Embryonic facial prominence (tissue), 1 donor: ENCODE data around the gene ATOH8.
A peak's percentile ranks its signal among the peaks of the same experiment; 100 is the strongest.
"Not testable (repeated sequence)": the region's sequence is repeated elsewhere in the genome, so short reads cannot be mapped to it uniquely, and the experiment has no call there.

Experiments used
- DNase-seq: peaks from one replicate; pipeline ENCODE4 v3.0.0-alpha.2; 2016; ENCODE audit errors: extremely low spot score

Gene ATOH8, protein sequence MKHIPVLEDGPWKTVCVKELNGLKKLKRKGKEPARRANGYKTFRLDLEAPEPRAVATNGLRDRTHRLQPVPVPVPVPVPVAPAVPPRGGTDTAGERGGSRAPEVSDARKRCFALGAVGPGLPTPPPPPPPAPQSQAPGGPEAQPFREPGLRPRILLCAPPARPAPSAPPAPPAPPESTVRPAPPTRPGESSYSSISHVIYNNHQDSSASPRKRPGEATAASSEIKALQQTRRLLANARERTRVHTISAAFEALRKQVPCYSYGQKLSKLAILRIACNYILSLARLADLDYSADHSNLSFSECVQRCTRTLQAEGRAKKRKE

GRCh38 chr2:85753525-85754312 lies at the start of gene ATOH8:
TSS of gene ATOH8 (plus strand) at chr2:85753991. CDS start at chr2:85754190, 199 bp downstream.
- DNase-seq = no peak

GRCh38 chr2:85704038-85704437 lies 49.8 kb upstream of the ATOH8 start:
- DNase-seq = no peak

DNA sequence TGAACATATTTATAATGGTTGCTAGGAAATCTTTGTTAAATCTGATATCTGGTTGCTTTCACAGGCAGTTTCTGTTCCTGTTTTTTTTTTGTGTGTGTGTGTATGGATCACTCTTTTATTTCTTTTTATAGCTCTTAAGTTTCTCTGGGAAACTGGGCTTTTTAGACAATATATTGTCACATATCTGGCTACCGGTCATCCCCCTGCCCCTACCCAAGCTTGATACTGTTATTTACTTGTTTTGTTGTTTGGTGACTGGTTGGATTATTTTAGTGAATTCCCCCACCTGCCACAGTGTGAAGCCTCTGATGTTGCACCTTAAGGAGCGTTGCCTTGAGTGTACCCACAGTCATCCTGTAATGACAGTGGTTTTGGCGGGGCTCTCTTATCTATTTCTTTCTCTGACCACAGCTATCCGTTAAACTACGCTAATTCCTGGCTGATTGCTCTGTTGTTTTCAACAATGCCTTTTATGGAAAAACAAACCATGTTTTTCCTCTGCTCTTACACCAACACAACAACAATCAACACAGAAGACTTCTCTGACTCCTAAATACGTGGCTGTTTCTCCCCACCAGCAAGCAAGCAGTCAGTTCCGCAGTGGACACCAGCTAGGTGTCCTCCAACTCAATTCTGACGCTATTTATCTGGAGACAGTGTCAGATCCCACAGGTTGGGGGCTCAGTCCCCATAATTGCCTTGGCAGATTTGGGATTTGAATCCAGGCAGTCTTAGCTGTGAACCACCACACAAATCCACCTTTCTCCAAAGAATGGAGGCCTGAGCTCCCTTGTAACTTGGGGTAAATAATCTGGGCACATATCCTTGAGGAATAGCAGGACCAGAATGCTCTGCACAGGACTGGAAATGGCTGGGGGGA lies 48.8 kb upstream of the ATOH8 start:
- DNase-seq = no peak

- no peak for DNase-seq
These were observed 48.1 kb upstream of the ATOH8 start for GRCh38 chr2:85705680-85706039.

DNA sequence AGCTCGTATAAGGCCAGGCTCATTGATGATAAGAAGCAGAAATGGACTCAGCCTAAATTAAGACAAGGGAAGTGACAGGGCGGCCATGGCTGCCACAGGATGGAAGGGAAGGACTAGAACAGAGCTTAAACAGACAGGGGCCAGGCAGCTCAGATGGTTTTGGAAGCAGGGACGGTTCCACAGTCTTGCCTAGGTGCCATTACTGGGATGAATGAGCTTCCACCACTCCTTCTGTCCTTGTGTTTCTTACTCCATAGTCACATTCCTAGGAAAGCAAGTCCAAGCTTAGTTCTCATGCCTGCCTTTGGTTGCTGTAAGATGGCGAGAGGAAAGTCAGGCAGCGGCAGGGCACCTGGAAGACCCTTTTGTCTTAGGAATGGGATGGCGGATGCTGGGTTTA lies 47.7 kb upstream of the ATOH8 start:
- no peak for DNase-seq

GRCh38 chr2:85706599-85707296 lies 47.0 kb upstream of the ATOH8 start:
- DNase-seq = no peak

GRCh38 chr2:85707304-85707703 lies 46.5 kb upstream of the ATOH8 start:
- peak; percentile 49 for DNase-seq

- DNase-seq = no peak
These were observed 45.1 kb upstream of the ATOH8 start for GRCh38 chr2:85708641-85709040.

DNA sequence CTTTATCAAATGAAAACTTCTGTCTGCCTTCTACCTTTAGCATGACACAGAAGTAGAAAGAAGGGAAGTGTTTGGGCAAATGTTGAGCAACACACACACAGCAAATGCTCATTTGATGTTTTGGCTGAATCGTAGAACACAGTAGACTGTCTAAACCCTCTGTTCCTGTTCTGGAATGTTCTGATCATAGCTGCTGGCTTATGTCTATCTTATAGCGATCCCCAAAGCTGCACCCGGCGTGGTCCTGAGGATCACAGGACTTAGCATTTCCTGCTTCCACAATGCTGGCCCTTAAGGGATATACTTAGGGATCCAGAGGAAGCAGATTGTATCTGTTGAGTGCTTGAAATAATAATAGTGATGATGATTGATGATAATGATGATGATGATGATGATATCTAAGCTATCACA lies 44.4 kb upstream of the ATOH8 start:
- no peak for DNase-seq

GRCh38 chr2:85710687-85711577 lies 42.9 kb upstream of the ATOH8 start:
- DNase-seq = no peak

DNA sequence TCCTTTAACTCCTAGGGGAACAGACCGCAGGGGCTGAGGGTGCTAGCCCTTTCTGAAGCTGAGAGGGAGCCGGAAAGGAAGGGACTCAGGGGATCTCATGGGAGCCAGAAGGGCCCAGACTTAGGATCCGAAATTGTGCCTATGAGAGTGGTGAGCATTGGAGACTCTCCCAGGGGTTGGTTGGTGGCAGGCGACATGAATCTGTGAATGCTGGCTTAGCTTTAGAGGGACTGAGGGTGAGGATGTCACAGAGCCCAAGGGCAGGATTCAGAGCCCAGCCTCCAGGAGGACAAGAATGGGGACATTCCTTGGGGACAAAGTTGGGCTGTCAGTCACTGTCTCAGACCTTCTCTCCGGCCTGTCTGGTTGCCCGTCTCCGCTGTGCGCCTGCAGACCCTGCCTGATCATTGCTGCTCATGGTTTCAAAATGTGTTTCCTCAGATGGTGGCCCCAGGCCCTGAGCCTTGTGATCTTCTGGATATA lies 42.2 kb upstream of the ATOH8 start:
- no peak for DNase-seq

DNA sequence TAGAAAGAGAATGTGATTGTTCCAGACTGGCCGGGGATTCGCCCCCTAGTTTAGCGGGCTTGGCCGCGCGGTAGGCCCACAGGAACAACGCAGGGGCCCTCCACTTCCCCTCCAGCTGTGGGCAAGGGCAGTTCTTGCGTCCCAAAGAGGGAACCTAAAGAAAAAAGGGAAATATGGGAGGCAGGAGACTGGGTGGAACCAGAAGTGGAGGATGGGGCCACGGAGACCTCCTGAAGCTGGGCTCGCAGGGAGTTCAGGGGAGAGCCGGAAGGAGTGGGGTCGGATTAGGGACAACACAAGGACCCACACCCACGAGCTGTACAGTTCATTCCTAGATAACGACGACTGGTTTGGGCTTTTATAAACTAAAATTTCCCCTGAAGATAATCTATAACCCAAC lies 41.5 kb upstream of the ATOH8 start:
- DNase-seq = no peak

GRCh38 chr2:85712849-85713612 lies 40.8 kb upstream of the ATOH8 start:
- DNase-seq = no peak

DNA sequence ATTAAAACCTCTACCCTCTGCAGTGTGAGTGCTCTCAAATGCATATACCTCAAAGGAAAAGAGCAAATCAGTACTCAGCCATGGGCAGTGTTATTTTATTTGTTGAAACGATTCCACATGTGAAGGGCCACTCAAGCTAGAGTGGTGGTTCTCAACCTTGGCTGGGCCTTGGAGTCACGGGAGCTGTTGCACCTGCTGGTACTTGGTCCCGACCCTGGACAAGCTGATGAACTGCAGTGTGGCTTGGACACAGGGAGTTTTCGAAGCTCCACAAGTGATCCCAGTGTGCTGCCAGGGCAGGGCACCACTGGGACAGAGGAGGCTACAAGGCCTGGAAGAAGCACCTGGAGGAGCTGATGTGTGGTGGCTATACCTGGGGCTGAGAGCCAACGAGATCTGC lies 40.0 kb upstream of the ATOH8 start:
- no peak for DNase-seq

DNA sequence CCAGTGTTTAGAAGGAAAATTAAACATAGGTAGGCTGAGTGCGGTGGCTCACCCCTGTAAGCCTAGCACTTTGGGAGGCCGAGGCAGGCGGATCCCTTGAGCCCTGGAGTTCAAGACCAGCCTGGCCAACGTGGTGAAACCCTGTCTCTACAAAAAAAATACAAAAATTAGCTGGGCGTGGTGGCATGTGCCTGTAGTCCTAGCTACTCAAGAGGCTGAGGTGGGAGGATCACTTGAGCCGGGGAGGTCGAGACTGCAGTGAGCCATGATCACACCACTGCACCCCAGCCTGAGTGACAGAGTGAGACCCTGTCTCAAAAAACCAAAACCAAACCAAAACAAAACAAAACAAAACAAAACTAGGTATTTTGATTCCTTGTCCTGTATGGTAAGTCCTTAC lies 39.4 kb upstream of the ATOH8 start:
- not testable (repeated sequence) for DNase-seq

DNA sequence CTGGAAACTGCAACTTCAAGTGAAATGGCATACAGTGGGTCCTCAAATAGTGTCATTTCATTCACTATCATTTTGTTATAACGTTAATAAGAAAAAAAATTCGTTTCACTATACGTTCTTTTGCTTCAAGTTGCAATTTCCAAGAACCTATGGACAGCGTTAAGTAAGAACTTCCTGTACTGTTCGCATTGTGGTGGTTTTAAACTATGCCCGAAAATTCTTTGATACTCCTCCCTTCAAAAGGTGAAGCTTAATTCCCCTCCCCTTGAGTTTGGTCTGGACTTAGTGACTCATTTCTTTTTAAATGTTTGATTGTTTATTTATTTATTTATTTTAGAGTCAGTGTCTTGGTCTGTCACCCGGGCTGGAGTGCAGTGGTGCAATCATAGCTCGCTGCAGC lies 39.0 kb upstream of the ATOH8 start:
- no peak for DNase-seq

DNA sequence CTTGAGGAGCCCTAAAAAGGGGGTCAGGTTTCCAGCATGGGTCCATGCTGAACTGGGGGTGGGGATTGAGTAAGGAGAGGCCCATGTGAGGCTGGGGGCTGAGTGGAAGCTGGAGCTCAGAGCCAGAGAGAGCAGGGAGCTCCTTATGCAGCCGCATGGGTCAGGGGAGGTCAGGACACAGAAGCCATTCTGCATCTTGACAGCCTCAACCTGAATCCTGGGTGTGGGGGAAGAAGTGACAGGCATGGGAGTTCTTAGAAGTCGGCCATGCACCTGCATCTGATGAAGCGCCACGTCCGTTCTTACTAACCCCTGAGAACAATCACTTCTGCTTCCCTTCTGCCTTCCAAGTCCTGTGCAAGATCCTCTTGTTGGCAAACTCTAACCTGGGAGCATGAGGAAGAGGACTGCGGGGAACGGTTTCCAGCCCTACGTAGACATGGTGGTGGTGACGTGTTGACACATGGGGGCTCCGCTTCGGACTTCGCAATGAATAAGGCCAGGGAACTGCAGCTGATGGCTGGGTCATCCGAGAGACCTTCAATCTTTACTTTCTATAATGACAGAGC lies 37.4 kb upstream of the ATOH8 start:
- DNase-seq = no peak

GRCh38 chr2:85717308-85718008 lies 36.3 kb upstream of the ATOH8 start:
- DNase-seq = no peak

- no peak for DNase-seq
These were observed 35.8 kb upstream of the ATOH8 start for GRCh38 chr2:85718009-85718391.
